B cell (primary cell): Measurements from ENCODE around the gene OR52B2. TPM values are rescaled to one million over a fixed set of nuclear protein-coding genes. Genes with fewer than 3 reads are reported as not detected.

Experiments
- ATAC-seq: fragments of 200-7000 bp; cut with Tn5 transposase; one replicate; pipeline ENCODE4 v1.10.0; 2021; ENCODE audit warnings: low read depth, mild to moderate bottlenecking, moderate number of reproducible peaks, moderate library complexity
- CTCF ChIA-PET: fragments of 350-600 bp; sonication (Branson Sonifier 250); formaldehyde crosslinking; loops from one replicate; lab custom pipeline; 2021; ENCODE audit warnings: antibody characterized with exemption, inconsistent platforms; lab: Charles Lee
- POLR2A ChIA-PET: fragments of 350-600 bp; sonication (Branson Sonifier 250); formaldehyde crosslinking; loops from one replicate; lab custom pipeline; 2021; ENCODE audit warnings: antibody characterized with exemption; lab: Charles Lee
- DNase-seq: peaks from one replicate; pipeline ENCODE4 v3.0.0; 2013
- H2AFZ ChIP-seq: 2 replicates; pipeline ENCODE4 v1.6.1; 2012; ENCODE audit warnings: mild to moderate bottlenecking, low read depth, low read length; ENCODE audit not compliant: insufficient read depth, poor library complexity, severe bottlenecking
- H3K27ac ChIP-seq, 2 donors: 1 replicate in 1 of 2; 2 replicates in 1 of 2; pipeline ENCODE4 v1.5.1; 2012 to 2013; ENCODE audit warnings: low read length in 2 of 2, mild to moderate bottlenecking in 2 of 2, moderate library complexity in 1 of 2
- H3K27me3 ChIP-seq, 4 experiments: fragments of 200-600 bp in 1 of 4; sonication (generic) in 1 of 4; replicated peaks in 1 of 4; 1 replicate in 2 of 4; 2 replicates in 2 of 4; pipeline versions ENCODE4 v1.6.1 to v1.7.0; 2013 to 2016; ENCODE audit warnings: low read length in 3 of 4, mild to moderate bottlenecking in 2 of 4, mixed read lengths in 1 of 4, moderate library complexity in 1 of 4; ENCODE audit not compliant: insufficient read depth in 4 of 4, control insufficient read depth in 3 of 4; ENCODE audit errors: control extremely low read depth in 1 of 4
- H3K36me3 ChIP-seq, 2 experiments: replicated peaks in 1 of 2; 1 replicate in 1 of 2; 2 replicates in 1 of 2; pipeline versions ENCODE4 v1.6.1 to v1.7.1; 2013; ENCODE audit warnings: low read length in 1 of 2; ENCODE audit not compliant: insufficient read depth in 2 of 2, control insufficient read depth in 1 of 2; ENCODE audit errors: control extremely low read depth in 1 of 2, extremely low read depth in 1 of 2
- H3K4me1 ChIP-seq, 2 donors: fragments of 200-600 bp in 1 of 2; sonication (generic) in 1 of 2; 1 replicate in 1 of 2; 2 replicates in 1 of 2; pipeline versions ENCODE4 v1.5.1 to v1.6.1; 2013 to 2017; ENCODE audit warnings: low read length in 2 of 2; ENCODE audit not compliant: control insufficient read depth in 2 of 2, insufficient read depth in 2 of 2
- H3K4me2 ChIP-seq: replicated peaks from 2 replicates; pipeline ENCODE3; 2012; ENCODE audit warnings: mild to moderate bottlenecking, low read depth, low read length; ENCODE audit not compliant: poor library complexity, severe bottlenecking
- H3K4me3 ChIP-seq, 5 experiments: fragments of 200-600 bp in 1 of 5; sonication (generic) in 1 of 5; 1 replicate in 3 of 5; 2 replicates in 2 of 5; pipeline versions ENCODE4 v1.5.1 to v1.7.0; 2011 to 2016; ENCODE audit warnings: low read length in 4 of 5, mild to moderate bottlenecking in 4 of 5, low read depth in 2 of 5, control low read depth in 1 of 5, moderate library complexity in 1 of 5; ENCODE audit not compliant: insufficient read depth in 1 of 5; ENCODE audit errors: control extremely low read depth in 1 of 5, extremely low read depth in 1 of 5
- H3K79me2 ChIP-seq: fragments of 200-600 bp; sonication (generic); one replicate; pipeline ENCODE4 v1.6.0; 2016; ENCODE audit warnings: low read length; ENCODE audit not compliant: control insufficient read depth, insufficient read depth
- H3K9ac ChIP-seq: fragments of 200-600 bp; sonication (generic); 2 replicates; pipeline ENCODE4 v1.6.1; 2017; ENCODE audit warnings: mild to moderate bottlenecking, low read length, moderate library complexity
- H3K9me3 ChIP-seq, 3 donors: one replicate each; pipeline versions ENCODE4 v1.6.1 to v1.7.1; 2013; ENCODE audit warnings: low read length in 2 of 3; ENCODE audit not compliant: control insufficient read depth in 2 of 3, insufficient read depth in 1 of 3; ENCODE audit errors: control extremely low read depth in 1 of 3
- H4K20me1 ChIP-seq: 2 replicates; pipeline ENCODE4 v1.6.0; 2012; ENCODE audit warnings: mild to moderate bottlenecking, low read length; ENCODE audit not compliant: insufficient read depth, control insufficient read depth, poor library complexity, severe bottlenecking
- H3K27ac Mint-ChIP-seq: one replicate; pipeline ENCODE4 v1.8.0; 2021; ENCODE audit warnings: mixed read lengths
- H3K27me3 Mint-ChIP-seq: one replicate; pipeline ENCODE4 v1.8.0; 2021; ENCODE audit warnings: mixed read lengths
- H3K4me1 Mint-ChIP-seq: one replicate; pipeline ENCODE4 v1.8.0; 2021; ENCODE audit warnings: mixed read lengths
- H3K4me3 Mint-ChIP-seq: one replicate; pipeline ENCODE4 v1.8.0; 2021; ENCODE audit warnings: mixed read lengths
- H3K9me3 Mint-ChIP-seq: one replicate; pipeline ENCODE4 v1.8.0; 2022; ENCODE audit warnings: mixed read lengths; ENCODE audit not compliant: insufficient read depth
- EZH2 ChIP-seq: IDR thresholded peaks from 2 replicates; pipeline ENCODE4 v1.6.1; 2012; ENCODE audit warnings: borderline replicate concordance, low read depth, mild to moderate bottlenecking, moderate library complexity, low read length; ENCODE audit not compliant: insufficient read depth, poor library complexity, severe bottlenecking
- WGBS: methylation state at CpG from one replicate; pipeline ENCODE4 v1.1.5; 2013; ENCODE audit warnings: missing lambda C conversion rate; ENCODE audit not compliant: insufficient coverage; 5-methylcytosine and 5-hydroxymethylcytosine counted together
- intact Hi-C: fragments of 100-400 bp; cut with micrococcal nuclease; formaldehyde crosslinking; loops from one replicate; pipeline ENCODE4 v1.10.0; 2022
- polyA plus RNA-seq: library from polyadenylated mRNA; depleted of rRNA; stranded (reverse); fragments of >200 nt; gene quantifications from 2 replicates; pipeline ENCODE4 v1.2.3, GENCODE V29; 2012
- total RNA-seq, 2 donors: library from RNA; stranded (reverse); fragments of 120-200 nt in 1 of 2; gene quantifications; 1 replicate in 1 of 2; 2 replicates in 1 of 2; pipeline versions ENCODE4 v1.2.3 to v1.2.4, GENCODE V29; 2013 to 2022
- TF ChIP-seq, protein P1 (sequence below): fragments of 200-600 bp; IDR thresholded peaks from one replicate; pipeline ENCODE4 v1.8.0; 2022; ENCODE audit warnings: antibody characterized with exemption, mild to moderate bottlenecking

Gene OR52B2
- total and polyA plus RNA-seq, 2 donors (not counting 1 experiment from before 2014, with no cell fraction given) = not detected

DNA sequence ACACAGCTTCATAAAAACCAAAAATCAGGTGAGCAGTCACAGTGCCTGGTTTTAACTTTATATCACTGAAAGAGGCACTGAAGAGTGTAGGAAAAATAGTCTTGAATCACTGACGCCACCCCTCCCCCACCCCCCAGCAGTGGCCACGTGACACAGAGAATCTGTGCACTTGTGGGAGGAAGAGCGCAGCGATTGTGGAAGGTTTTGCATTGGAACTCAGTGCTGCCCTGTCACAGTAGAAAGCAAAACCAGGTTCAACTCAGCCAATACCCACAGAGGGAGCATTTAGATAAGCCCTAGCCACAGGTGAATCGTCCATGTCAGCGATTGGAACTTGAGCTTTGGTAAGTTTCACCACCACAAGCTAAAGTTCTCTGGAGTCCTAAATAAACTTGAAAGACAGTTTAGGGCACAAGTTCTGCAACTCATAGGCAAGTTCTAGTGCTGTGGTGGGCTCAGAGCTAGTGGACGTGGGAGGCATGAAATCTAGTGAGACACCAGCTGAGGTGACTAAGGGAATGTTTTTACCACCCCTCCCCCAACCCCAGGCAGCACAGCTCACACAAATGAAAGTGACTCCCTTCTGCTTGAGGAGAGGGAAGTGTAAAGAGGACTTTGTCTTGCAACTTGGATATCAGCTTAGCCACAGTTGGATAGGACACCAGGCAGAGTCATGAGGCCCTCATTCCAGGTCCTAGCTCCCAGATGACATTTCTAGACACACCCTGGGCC, 13.3 kb downstream of the OR52B2 start:
- Histone ChIP-seq H3K4me3 (no peak overlapping the region), H3K27ac (no peak overlapping the region), H3K4me1 (no peaks in the 10 kb centered on the region), H3K27me3 (no peaks in the 10 kb centered on the region), H3K4me2 (no peak overlapping the region), H3K36me3 (no peaks in the 10 kb centered on the region), H4K20me1 (no peaks in the 10 kb centered on the region), H3K9ac (no peak overlapping the region), H2AFZ (no peak overlapping the region), H3K79me2 (no peaks in the 10 kb centered on the region), H3K9me3 (no peaks in the 10 kb centered on the region)
- no peak for DNase-seq
- Mint-ChIP-seq H3K4me3 (no peak overlapping the region), H3K27ac (no peak overlapping the region), H3K4me1 (no peaks in the 10 kb centered on the region), H3K9me3 (no peaks in the 10 kb centered on the region), H3K27me3 (peaks cover 7% of the 10 kb centered on the region)
- ChIA-PET POLR2A (no interaction called here), CTCF (no interaction called here)
- ATAC-seq = no peak
- TF ChIP-seq EZH2 = no peak
- TF ChIP-seq, protein P1, sequence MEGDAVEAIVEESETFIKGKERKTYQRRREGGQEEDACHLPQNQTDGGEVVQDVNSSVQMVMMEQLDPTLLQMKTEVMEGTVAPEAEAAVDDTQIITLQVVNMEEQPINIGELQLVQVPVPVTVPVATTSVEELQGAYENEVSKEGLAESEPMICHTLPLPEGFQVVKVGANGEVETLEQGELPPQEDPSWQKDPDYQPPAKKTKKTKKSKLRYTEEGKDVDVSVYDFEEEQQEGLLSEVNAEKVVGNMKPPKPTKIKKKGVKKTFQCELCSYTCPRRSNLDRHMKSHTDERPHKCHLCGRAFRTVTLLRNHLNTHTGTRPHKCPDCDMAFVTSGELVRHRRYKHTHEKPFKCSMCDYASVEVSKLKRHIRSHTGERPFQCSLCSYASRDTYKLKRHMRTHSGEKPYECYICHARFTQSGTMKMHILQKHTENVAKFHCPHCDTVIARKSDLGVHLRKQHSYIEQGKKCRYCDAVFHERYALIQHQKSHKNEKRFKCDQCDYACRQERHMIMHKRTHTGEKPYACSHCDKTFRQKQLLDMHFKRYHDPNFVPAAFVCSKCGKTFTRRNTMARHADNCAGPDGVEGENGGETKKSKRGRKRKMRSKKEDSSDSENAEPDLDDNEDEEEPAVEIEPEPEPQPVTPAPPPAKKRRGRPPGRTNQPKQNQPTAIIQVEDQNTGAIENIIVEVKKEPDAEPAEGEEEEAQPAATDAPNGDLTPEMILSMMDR = no peak
- 94% methylated on average over 3 of the region's 7 CpGs for WGBS
- intact Hi-C loops = no loop called here

DNA sequence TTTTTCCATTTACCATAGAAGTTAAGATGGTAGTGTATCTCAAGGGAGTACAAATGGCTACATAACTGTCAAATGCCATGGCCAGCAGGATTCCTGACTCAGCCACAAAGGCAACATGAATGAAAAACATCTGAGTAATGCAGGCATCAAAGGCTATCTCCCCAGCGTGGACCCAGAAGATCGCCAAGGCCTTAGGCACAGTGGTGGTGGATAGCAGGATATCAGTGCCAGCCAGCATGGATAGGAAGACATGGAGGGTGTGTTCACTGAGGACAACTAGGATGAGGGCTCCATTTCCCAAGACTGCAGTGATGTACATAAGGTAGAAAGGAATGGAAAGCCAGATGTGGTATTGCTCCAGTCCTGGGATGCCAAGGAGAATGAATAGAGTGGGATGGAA, 18.0 kb downstream of the OR52B2 start:
- WGBS = 100% methylated on average over 1 of the region's 2 CpGs
- Histone ChIP-seq H2AFZ (no peak overlapping the region), H3K27ac (no peak overlapping the region), H3K4me2 (no peak overlapping the region), H3K36me3 (no peaks in the 10 kb centered on the region), H3K27me3 (no peaks in the 10 kb centered on the region), H3K79me2 (no peaks in the 10 kb centered on the region), H3K4me3 (no peak overlapping the region), H3K4me1 (no peaks in the 10 kb centered on the region), H3K9ac (no peak overlapping the region), H3K9me3 (no peaks in the 10 kb centered on the region), H4K20me1 (no peaks in the 10 kb centered on the region)
- H3K9me3 Mint-ChIP-seq = peaks cover 5% of the 10 kb centered on the region
- H3K27me3 Mint-ChIP-seq = peaks cover 7% of the 10 kb centered on the region
- DNase-seq (no peak), ATAC-seq (no peak)
- no peak overlapping the region for H3K4me3 Mint-ChIP-seq
- POLR2A ChIA-PET = no interaction called here
- TF ChIP-seq EZH2 = no peak
- TF ChIP-seq, protein P1 = no peak
- intact Hi-C loops = no loop called here
- H3K4me1 Mint-ChIP-seq = no peaks in the 10 kb centered on the region
- CTCF ChIA-PET = no interaction called here
- no peak overlapping the region for H3K27ac Mint-ChIP-seq
